Bronchial smooth muscle cell (primary cell): Measurements from ENCODE around the gene DTX3L. TPM values are rescaled to one million over a fixed set of nuclear protein-coding genes. Genes with fewer than 3 reads are reported as not detected.

Experiments used
- total RNA-seq: library from RNA; depleted of rRNA; stranded (reverse); fragments of >200 nt; gene quantifications from 2 replicates; pipeline ENCODE4 v1.2.1, GENCODE V29; 2014

The DTX3L gene
- 8.8 and 14.2 TPM in 2 replicates for total RNA-seq

DNA sequence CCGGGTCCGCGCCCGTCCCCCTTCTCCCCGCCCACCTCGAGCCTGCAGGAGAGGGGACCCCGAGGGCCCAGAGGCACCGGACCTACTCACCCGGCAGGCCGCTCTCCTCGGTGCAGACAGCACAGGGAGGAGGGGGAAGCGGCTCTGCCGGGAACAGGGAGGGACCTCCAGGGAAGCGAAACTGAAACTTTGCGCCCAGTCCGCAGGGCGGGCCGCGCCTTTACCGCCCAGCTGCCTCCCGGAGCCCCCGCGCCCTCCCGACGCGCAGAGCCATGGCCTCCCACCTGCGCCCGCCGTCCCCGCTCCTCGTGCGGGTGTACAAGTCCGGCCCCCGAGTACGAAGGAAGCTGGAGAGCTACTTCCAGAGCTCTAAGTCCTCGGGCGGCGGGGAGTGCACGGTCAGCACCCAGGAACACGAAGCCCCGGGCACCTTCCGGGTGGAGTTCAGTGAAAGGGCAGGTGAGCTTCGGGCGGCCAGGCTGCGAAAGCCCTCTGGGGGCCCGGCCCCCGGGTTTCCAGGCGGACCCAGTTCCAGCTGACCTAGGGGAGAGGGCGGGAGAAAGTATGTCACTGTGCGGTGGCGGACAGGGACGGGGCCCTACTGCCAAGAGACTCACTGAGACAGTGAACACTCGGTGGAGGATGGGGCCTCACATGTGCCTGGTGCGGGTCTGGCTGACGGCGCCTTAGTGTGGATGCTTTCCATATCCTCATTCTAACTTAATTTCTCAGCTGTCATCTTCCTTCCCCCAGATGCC, at the start of gene DTX3L, which contains the start of gene PARP9:
Gene DTX3L, plus strand, starts transcription at position 184 of the 758 bp plus-strand sequence. Its CDS starts 89 bp downstream, at position 273.
Gene PARP9, minus strand, starts transcription at position 146 of the 758 bp plus-strand sequence. CDS start 4,680 bp downstream, outside the sequence.

DNA sequence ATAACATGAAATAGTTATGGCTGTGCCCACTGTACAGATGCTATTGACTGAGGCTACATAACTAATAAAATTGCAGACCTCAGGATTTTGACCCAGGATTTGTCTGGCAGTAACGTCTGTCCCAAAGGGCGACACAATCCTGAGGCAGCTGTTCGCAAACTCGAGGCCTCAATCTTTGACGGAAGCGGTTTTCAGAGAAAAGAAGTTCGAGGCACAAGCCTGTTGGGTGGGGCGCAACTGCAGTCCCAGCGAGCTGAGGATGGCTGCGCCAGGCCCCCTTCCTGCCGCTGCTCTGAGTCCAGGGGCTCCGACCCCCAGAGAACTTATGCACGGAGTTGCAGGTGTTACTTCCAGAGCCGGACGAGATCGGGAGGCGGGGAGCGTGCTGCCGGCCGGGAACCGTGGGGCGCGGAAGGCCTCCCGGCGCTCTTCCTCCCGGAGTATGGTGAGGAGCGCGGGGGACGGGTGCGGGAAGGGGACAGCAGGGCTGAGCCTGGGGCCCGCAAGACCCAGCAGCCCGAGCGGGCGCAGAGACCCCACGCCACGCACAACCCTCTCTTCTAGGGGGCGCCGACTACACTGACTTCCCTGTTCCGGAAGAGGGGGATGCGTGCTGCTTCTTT, 13.4 kb downstream of the DTX3L start, which contains the start of gene PARP15:
Gene PARP15, plus strand, starts transcription at position 242 of the 623 bp plus-strand sequence. Its CDS starts 18 bp downstream, at position 260.

Other genes starting within 250 kb of the DTX3L start
- gene CSTA, start 239.1 kb upstream of the DTX3L start, total RNA-seq = 1.6 and 6.6 TPM in 2 replicates
- 22.1 and 24.7 TPM in 2 replicates for gene MIX23, start 181.1 kb upstream of the DTX3L start, total RNA-seq
- gene FAM162A, start 180.2 kb upstream of the DTX3L start, total RNA-seq = 15.4 and 20.3 TPM in 2 replicates
- 3.7 and 5.0 TPM in 2 replicates for gene WDR5B, start 148.3 kb upstream of the DTX3L start, total RNA-seq
- gene KPNA1, start 49.4 kb upstream of the DTX3L start, total RNA-seq = 18.9 and 22.6 TPM in 2 replicates
- gene PARP9, start within 50 bp of the DTX3L start, total RNA-seq = 23.4 and 26.5 TPM in 2 replicates
- 0.16 and 0.17 TPM in 2 replicates for gene PARP15, start 13.3 kb downstream of the DTX3L start, total RNA-seq
- 46.7 and 47.6 TPM in 2 replicates for gene PARP14, start 116.5 kb downstream of the DTX3L start, total RNA-seq
- 6.2 and 6.8 TPM in 2 replicates for gene HSPBAP1, start 229.5 kb downstream of the DTX3L start, total RNA-seq
- 7.6 and 13.1 TPM in 2 replicates for gene SLC49A4, start 230.7 kb downstream of the DTX3L start, total RNA-seq